HepG2 (cell line): ENCODE data around the gene ALKBH2. TPM values are rescaled to one million over a fixed set of nuclear protein-coding genes. Genes with fewer than 3 reads are reported as not detected.

ENCODE experiments used
- FOXA1 ChIP-seq, 2 experiments: fragments of 450-650 bp in 1 of 2; sonication (generic) in 1 of 2; formaldehyde crosslinking in 1 of 2; IDR thresholded peaks; 2 replicates each; pipeline versions ENCODE4 v1.4.0 to v1.6.1; 2016 to 2020; ENCODE audit warnings: missing genetic modification reagents in 1 of 2
- FOXJ3 ChIP-seq: sonication (generic); formaldehyde crosslinking; IDR thresholded peaks from 2 replicates; pipeline ENCODE4 v1.4.0; 2020; ENCODE audit warnings: missing genetic modification reagents, mild to moderate bottlenecking, borderline replicate concordance
- GATAD2A ChIP-seq: IDR thresholded peaks from 2 replicates; pipeline ENCODE4 v1.6.1; 2016
- HNRNPLL ChIP-seq: fragments of 200-400 bp; formaldehyde crosslinking; IDR thresholded peaks from 2 replicates; pipeline ENCODE4 v1.6.1; 2017; ENCODE audit warnings: mild to moderate bottlenecking, low read depth, low read length; ENCODE audit not compliant: poor library complexity, severe bottlenecking
- MEIS1 ChIP-seq: sonication (generic); formaldehyde crosslinking; IDR thresholded peaks from 2 replicates; pipeline ENCODE4 v1.9.0; 2021; ENCODE audit warnings: mild to moderate bottlenecking, missing genetic modification reagents, moderate library complexity, borderline replicate concordance
- POGZ ChIP-seq: sonication (generic); formaldehyde crosslinking; IDR thresholded peaks from 2 replicates; pipeline ENCODE4 v1.4.0; 2020; ENCODE audit warnings: mild to moderate bottlenecking, missing genetic modification reagents
- TARDBP ChIP-seq: sonication (generic); formaldehyde crosslinking; IDR thresholded peaks from 2 replicates; pipeline ENCODE4 v1.8.0; 2022; ENCODE audit warnings: mild to moderate bottlenecking, missing genetic modification reagents
- ZSCAN12 ChIP-seq: sonication (generic); formaldehyde crosslinking; IDR thresholded peaks from 2 replicates; pipeline ENCODE4 v1.9.0; 2021; ENCODE audit warnings: mild to moderate bottlenecking, missing genetic modification reagents
- ZSCAN29 ChIP-seq: sonication (generic); formaldehyde crosslinking; conservative IDR thresholded peaks from 2 replicates; pipeline ENCODE4 v1.4.0; 2020; ENCODE audit warnings: mild to moderate bottlenecking, missing genetic modification reagents
- polyA plus RNA-seq, 8 experiments: library from polyadenylated mRNA; depleted of rRNA in 3 of 8; stranded (reverse) in 7 of 8; unstranded in 1 of 8; fragments of >200 nt; fragmentation: Illumina TruSeq in 4 of 8; extraction: Trizol in 4 of 8; gene quantifications; 2 replicates each; pipeline versions ENCODE4 v1.2.1 to v1.2.3, GENCODE V29; 2011 to 2016; ENCODE audit warnings: low read depth in 4 of 8, missing spikeins in 1 of 8, mixed read lengths in 1 of 8; ENCODE audit not compliant: insufficient read depth in 1 of 8
- total RNA-seq, 5 experiments: library from RNA; depleted of rRNA; stranded (reverse); fragments of >200 nt; fragmentation: Illumina TruSeq; extraction: Trizol; gene quantifications; 2 replicates each; pipeline ENCODE4 v1.2.3, GENCODE V29; 2016; ENCODE audit warnings: low read depth in 1 of 5
- TF ChIP-seq, protein P1 (sequence below), 2 experiments: fragments of 450-650 bp in 1 of 2; sonication (generic) in 1 of 2; formaldehyde crosslinking in 1 of 2; IDR thresholded peaks; 2 replicates each; pipeline versions ENCODE4 v1.6.1 to v1.8.0; 2016 to 2022; ENCODE audit warnings: antibody characterized with exemption in 1 of 2, mild to moderate bottlenecking in 1 of 2, missing genetic modification reagents in 1 of 2
- TF ChIP-seq, protein P2 (sequence below): IDR thresholded peaks from 2 replicates; pipeline ENCODE4 v1.6.1; 2016; ENCODE audit warnings: mild to moderate bottlenecking
- TF ChIP-seq, protein P3 (sequence below): sonication (generic); formaldehyde crosslinking; IDR thresholded peaks from 2 replicates; pipeline ENCODE4 v1.4.0; 2020; ENCODE audit warnings: missing genetic modification reagents, mild to moderate bottlenecking, borderline replicate concordance
- TF ChIP-seq, protein P4 (sequence below): sonication (generic); IDR thresholded peaks from 2 replicates; pipeline ENCODE4 v1.6.1; 2016; ENCODE audit warnings: low read depth, borderline replicate concordance

ALKBH2 gene
- total and polyA plus RNA-seq, 2 of the 13 experiments (the other 11 are each of a cell fraction or from before 2014, with no cell fraction given) = 21.0 to 40.5 TPM

DNA sequence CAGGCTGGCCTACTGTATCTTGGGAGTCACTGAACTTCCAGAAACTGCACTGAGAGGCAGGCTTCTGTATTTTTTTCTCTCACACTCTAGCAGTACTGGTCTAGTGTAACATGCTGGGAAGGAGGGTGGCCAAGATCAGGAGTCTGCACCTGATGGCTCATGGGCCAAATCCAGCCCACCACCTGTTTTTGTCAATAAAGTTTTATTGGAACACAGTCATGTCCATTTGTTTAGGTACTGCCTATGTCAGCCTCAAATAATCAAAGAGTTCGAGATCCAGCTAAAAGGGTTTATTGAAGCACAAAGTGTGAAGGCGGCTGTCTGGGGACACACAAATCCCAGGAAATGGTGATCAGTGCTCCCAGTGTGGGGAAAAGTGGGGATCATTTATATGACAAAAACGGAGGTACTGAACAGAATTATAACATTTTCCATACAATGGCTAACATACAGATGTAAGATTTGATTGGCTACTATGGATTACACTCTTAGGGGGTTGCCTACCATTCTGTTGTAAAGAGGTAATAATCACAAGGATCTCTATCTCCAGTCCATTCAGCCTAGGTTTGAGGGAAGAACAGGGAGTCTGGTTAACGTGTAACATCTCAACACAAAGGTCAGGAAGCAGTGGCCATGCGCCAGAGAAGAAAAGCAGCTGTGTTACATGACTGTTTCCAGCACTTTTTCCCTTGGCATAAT lies 28.0 kb downstream of the ALKBH2 start (continued):
- TF ChIP-seq, protein P1, sequence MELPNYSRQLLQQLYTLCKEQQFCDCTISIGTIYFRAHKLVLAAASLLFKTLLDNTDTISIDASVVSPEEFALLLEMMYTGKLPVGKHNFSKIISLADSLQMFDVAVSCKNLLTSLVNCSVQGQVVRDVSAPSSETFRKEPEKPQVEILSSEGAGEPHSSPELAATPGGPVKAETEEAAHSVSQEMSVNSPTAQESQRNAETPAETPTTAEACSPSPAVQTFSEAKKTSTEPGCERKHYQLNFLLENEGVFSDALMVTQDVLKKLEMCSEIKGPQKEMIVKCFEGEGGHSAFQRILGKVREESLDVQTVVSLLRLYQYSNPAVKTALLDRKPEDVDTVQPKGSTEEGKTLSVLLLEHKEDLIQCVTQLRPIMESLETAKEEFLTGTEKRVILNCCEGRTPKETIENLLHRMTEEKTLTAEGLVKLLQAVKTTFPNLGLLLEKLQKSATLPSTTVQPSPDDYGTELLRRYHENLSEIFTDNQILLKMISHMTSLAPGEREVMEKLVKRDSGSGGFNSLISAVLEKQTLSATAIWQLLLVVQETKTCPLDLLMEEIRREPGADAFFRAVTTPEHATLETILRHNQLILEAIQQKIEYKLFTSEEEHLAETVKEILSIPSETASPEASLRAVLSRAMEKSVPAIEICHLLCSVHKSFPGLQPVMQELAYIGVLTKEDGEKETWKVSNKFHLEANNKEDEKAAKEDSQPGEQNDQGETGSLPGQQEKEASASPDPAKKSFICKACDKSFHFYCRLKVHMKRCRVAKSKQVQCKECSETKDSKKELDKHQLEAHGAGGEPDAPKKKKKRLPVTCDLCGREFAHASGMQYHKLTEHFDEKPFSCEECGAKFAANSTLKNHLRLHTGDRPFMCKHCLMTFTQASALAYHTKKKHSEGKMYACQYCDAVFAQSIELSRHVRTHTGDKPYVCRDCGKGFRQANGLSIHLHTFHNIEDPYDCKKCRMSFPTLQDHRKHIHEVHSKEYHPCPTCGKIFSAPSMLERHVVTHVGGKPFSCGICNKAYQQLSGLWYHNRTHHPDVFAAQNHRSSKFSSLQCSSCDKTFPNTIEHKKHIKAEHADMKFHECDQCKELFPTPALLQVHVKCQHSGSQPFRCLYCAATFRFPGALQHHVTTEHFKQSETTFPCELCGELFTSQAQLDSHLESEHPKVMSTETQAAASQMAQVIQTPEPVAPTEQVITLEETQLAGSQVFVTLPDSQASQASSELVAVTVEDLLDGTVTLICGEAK (IDR thresholded peaks at IDR 0.05) = peak; percentile 98
- TF ChIP-seq, protein P1 (CRISPR knock-in tag; IDR thresholded peaks at IDR 0.05) = peak; percentile 100
- TF ChIP-seq MEIS1 (no peak), TARDBP (CRISPR knock-in tag) (peak; percentile 45; the same call in 1 of the 2 replicates), POGZ (CRISPR knock-in tag) (peak; percentile 13; the same call in 1 of the 2 replicates), FOXJ3 (CRISPR knock-in tag) (0 out of 2 replicates have a peak, but pooled peaks have one; percentile 49), GATAD2A (peak; percentile 55), ZSCAN29 (0 out of 2 replicates have a peak, but pooled peaks have one; percentile 71), ZSCAN12 (no peak), FOXA1 (IDR thresholded peaks at IDR 0.05) (no peak), FOXA1 (CRISPR knock-in tag; IDR thresholded peaks at IDR 0.05) (peak; percentile 42; the same call in 1 of the 2 replicates), HNRNPLL (no peak)
- TF ChIP-seq, protein P2, sequence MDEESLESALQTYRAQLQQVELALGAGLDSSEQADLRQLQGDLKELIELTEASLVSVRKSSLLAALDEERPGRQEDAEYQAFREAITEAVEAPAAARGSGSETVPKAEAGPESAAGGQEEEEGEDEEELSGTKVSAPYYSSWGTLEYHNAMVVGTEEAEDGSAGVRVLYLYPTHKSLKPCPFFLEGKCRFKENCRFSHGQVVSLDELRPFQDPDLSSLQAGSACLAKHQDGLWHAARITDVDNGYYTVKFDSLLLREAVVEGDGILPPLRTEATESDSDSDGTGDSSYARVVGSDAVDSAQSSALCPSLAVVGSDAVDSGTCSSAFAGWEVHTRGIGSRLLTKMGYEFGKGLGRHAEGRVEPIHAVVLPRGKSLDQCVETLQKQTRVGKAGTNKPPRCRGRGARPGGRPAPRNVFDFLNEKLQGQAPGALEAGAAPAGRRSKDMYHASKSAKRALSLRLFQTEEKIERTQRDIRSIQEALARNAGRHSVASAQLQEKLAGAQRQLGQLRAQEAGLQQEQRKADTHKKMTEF (CRISPR knock-in tag) = peak; percentile 29; the same call in 1 of the 2 replicates
- TF ChIP-seq, protein P3, sequence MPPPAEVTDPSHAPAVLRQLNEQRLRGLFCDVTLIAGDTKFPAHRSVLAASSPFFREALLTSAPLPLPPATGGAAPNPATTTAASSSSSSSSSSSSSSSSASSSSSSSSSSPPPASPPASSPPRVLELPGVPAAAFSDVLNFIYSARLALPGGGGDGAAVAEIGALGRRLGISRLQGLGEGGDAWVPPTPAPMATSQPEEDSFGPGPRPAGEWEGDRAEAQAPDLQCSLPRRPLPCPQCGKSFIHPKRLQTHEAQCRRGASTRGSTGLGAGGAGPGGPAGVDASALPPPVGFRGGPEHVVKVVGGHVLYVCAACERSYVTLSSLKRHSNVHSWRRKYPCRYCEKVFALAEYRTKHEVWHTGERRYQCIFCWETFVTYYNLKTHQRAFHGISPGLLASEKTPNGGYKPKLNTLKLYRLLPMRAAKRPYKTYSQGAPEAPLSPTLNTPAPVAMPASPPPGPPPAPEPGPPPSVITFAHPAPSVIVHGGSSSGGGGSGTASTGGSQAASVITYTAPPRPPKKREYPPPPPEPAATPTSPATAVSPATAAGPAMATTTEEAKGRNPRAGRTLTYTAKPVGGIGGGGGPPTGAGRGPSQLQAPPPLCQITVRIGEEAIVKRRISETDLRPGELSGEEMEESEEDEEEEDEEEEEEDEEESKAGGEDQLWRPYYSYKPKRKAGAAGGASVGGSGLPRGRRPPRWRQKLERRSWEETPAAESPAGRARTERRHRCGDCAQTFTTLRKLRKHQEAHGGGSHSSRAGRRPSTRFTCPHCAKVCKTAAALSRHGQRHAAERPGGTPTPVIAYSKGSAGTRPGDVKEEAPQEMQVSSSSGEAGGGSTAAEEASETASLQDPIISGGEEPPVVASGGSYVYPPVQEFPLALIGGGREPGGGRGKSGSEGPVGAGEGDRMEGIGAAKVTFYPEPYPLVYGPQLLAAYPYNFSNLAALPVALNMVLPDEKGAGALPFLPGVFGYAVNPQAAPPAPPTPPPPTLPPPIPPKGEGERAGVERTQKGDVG = no peak
- TF ChIP-seq, protein P4, sequence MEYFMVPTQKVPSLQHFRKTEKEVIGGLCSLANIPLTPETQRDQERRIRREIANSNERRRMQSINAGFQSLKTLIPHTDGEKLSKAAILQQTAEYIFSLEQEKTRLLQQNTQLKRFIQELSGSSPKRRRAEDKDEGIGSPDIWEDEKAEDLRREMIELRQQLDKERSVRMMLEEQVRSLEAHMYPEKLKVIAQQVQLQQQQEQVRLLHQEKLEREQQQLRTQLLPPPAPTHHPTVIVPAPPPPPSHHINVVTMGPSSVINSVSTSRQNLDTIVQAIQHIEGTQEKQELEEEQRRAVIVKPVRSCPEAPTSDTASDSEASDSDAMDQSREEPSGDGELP = 0 out of 2 replicates have a peak, but pooled peaks have one; percentile 70
